HG03575 (cell line): ENCODE results near the gene CTIF.

Source experiments
- ATAC-seq: cut with Tn5 transposase; IDR thresholded peaks from one replicate; pipeline ENCODE4 v1.9.1; 2021; ENCODE audit not compliant: unreplicated experiment, insufficient number of reproducible peaks, low FRiP score; ENCODE audit errors: extremely low read depth

The CTIF gene

DNA sequence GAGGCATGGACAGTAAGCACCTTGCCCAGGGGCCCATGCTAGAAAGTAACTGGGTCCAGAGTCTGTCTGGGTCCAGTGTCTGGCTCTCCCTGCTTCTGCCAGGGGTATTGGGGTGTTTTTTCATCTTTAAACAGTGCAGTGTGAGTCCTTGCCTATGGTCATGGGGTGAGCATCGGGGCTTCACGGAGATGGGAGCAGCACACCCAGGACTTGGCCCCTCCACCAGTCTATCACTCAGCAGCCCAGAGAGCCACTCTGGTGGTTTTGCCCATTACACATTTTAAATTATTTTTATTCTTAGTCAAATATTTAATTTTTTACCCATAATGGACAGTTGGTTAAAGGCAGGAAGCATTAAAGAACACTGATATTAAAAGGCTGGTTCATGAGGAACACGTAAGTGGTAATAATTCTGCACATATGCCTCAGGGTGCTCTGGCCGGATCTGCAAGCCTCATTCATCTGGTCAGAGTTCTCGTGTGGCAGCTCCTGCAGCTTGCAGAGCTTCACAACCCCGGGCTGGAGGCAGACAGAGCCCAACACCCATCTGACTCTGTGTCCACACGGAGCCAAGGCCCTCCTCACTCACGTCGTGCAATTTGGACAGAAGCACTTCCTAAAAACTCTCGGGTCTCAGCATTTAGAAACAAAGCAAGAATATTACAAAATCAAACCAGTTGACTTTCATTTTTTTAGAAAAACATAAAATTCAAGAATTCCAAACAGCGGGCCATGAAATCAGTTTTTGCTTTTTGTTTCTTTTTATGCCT lies 204.1 kb downstream of the CTIF start:
- ATAC-seq = no peak

DNA sequence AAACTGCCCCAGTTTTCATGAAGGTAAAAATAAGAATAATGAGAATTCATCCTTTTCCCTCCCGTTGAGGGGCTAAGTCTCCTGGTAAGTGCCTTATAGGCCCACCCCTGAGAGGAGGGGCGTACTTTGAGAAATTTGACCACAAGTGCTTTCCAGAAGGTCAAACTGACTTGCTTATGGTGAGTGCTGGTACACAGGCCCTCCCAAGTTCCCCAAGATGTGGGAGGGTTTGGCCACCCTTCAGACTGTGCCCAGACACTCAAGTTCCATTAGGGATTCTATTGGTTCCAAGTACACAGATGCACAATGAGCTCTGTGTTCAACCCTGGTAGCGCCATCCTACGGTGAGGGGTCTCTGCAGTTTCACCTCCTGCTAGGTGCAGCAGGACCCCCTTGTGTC lies 205.1 kb downstream of the CTIF start:
- ATAC-seq = no peak

DNA sequence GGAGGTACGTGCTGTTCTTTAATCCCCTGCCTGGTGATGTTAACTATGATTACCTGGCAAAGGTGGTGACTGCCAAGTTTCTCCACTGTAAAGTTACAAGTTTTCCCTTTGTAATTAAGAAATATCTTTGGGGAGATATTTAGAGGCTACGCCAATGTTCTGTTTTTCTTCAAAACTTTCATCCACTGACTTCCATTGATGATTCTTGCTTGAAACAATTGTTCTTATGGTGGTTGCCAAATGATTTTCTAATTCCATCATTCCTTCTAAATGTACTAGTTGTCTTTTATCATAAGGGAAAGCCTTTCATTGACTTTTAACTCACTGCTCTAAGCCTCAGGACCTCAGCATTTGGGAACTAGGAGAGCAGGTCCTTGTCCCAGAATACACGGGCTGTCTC lies 206.5 kb downstream of the CTIF start:
- no peak for ATAC-seq

DNA sequence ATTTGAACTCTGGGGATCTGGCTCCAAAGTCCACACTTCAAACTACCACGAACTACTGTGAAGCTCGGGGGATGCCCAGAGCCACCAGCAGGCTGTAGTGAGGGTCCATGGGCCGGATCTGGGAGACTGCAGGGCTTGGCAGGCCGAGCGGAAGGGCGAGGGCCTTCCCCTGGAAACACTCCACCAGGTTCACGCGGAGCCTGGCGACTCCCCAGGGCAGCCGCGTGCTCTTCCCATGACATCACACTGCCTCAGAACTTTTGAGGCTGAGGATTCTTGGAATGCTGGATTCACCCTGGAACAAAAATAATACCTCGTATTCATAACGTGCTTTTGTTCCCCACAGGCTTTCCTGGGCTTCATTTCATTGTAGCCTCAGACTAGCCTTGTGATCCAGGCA lies 210.9 kb downstream of the CTIF start:
- ATAC-seq = no peak

DNA sequence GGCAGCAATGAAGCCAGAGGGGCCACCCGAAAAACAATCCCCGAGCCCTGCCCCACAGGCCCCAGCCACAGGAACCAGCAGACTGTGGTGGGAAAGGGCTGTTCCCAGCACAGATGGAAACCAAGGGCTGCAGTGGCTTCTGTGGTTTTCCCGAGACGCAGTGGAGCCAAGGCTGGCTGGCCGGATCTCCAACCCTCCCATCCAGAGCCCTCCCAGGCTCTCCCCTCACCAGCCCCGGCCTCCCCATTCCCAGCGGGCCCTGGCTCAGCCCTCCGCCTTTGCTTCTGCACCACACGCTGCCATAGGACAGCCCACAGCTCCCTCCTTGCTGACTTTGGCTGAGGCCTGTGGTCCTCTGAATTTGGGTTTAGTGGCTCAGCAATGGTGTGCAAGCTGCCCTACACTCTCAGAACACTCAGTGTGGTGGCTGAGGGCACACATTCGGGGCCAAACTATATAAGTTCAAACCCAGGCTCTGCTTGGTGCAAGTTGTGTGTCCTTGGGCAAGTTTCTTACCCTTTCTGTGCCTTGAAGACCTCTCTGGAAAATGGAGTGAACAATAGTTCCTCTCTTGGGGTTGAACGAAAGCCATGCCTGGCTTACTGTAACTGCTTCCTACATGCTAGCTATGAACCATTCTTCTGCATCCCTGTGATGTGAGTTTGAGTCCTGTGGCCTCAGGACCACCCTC lies 211.8 kb downstream of the CTIF start:
- no peak for ATAC-seq

DNA sequence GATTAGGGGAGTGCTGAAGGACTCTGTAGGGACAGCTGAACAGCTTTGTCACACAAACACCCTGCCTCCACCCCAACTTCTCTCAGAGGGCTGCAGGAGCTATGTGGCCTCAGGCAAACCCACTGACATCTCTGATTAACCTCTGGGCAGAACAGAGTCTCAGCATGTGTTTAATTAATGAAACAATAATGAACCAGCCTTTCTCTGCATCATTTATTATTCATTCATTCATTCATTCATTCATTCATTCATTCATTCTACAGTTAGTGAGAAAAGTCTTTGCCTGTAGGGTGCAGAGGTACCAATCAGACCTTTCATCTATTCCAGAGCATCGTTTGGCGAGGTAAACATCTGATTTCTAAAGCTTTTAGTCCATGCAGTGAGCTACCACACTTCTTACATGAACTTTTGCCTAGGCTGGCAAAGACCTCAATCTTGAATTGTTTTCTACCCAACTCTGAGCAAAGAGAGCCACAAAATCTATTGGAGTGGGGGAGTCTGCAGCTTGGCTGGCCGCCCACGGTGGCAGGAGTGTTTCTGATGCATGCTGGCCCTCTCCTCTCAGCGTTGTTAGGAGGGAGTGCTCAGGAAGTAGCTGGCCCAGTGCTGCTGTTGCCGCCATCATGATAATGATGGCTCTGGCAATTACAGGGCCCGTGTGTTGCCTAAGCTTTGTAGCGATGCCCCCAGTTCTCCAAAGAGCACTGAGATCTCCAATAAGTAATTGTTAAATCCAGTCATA lies 213.1 kb downstream of the CTIF start:
- no peak for ATAC-seq

DNA sequence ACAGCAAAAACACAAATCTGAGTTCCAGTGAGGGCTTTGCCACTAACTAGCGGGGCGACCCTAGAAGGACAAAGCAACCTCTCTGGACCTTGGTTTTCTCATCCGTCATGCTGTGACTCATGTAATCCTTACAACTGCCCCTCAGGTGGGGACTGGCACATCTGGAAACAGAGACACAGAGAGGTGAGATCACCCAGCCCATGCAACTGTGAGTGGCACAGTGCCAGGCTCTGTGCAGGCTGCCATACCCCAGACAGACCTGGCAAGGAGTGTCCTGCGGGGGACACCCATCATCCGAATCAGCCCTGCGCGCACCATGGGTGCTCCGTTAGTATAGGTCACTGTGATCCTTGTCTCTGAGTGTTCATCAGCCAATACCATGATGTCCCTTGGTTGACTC lies 213.6 kb downstream of the CTIF start:
- no peak for ATAC-seq

DNA sequence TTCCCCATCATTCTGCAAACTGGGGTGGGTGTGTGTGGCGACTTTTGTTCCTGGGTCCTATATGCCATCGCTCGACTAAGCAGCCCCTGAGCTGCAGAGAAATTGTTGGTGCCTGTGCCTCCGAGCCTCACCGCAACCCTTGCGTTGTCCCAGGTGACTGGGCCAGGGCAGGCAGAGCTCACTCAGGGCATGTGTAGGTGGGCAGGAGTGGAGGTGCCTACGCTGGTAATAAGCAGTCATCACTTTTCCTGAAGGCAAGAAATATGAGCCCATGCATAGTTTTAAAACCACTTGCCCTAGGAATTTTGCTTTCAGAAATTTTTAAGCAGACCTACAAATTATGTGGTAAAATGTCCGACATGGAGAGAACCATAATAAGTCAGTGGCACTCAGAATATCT lies 214.1 kb downstream of the CTIF start:
- ATAC-seq = no peak

GRCh38 chr18:48753691-48754090 lies 214.9 kb downstream of the CTIF start:
- ATAC-seq = no peak

DNA sequence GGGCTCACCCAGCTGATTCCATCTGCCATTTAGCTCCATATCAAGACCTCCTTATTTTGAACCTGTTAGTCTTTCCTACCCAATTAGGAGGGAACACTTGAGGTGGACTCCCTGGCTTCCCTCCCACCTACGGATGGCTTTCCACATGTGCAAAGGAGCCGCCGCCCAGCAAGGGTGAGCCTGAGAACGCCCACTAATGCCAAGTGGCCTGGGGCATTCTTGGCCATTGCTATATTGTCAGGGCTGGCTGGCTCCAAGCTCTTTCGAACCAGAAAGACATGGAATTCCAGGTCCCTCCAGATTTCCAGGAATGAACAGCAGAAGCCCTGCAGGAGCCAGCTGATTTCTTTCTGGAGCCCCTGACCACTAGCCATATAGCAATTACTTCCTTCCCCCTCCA lies 215.7 kb downstream of the CTIF start:
- no peak for ATAC-seq

- ATAC-seq = no peak
These were observed 216.2 kb downstream of the CTIF start for GRCh38 chr18:48754993-48755473.

- no peak for ATAC-seq
These were observed 217.8 kb downstream of the CTIF start for GRCh38 chr18:48756511-48757226.

- no peak for ATAC-seq
These were observed 218.5 kb downstream of the CTIF start for GRCh38 chr18:48757367-48757766.

GRCh38 chr18:48757906-48758305 lies 219.1 kb downstream of the CTIF start:
- no peak for ATAC-seq

GRCh38 chr18:48761582-48761981 lies 222.8 kb downstream of the CTIF start:
- no peak for ATAC-seq

DNA sequence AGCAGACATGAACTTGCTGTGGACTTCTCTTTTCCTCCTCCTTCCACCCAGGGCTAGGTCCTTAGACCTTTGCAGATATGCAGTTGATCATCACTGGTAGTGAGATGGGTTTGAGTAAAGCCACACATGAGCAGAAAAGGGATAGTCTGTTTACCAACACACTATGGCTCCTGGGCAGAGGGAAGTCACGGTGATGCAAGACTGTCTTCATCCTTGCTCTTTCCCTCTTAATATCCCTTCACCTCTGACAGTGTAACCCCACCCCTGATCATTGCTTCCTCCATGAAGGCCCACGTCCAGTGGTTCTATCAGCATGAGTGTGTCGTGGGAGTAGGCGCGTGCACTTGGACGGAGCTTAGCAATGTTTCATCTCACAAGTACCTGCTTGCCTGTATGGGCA lies 223.2 kb downstream of the CTIF start:
- ATAC-seq = no peak

GRCh38 chr18:48762836-48763718 lies 224.2 kb downstream of the CTIF start:
- ATAC-seq = no peak

DNA sequence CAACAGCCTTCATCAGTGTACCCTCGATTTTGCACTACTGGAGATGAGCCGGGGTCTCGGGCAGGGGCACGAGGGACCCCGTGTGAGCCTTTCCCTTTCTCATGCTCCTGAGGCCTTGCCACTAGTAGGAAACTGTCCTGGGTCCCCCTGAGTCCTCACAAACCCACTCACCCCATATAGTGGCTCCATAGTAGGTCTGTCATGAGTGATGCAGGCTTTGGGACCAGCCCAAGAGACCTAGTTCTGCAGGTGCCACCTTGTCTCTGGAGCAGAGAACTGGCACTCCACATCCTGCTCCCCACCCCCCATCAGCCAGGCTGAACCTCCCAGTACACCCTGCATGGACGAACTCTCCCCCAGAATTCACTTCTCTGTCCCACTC lies 224.9 kb downstream of the CTIF start:
- ATAC-seq = no peak
